Effector memory CD4-positive, alpha-beta T cell (primary cell): ENCODE results near the gene POP4.

Experiments used
- DNase-seq, 3 donors: peaks; one replicate each; pipeline ENCODE4 v3.0.0-alpha.2; 2020
- H3K27ac ChIP-seq: 2 replicates; pipeline ENCODE4 v1.7.0; 2013; ENCODE audit warnings: mild to moderate bottlenecking, low read length, moderate library complexity; ENCODE audit not compliant: insufficient read depth, poor library complexity, severe bottlenecking
- H3K27me3 ChIP-seq: replicated peaks from 2 replicates; pipeline ENCODE4 v1.7.0; 2013; ENCODE audit warnings: mild to moderate bottlenecking, low read length; ENCODE audit not compliant: insufficient read depth, control insufficient read depth, poor library complexity, severe bottlenecking
- H3K36me3 ChIP-seq: 2 replicates; pipeline ENCODE4 v1.7.0; 2013; ENCODE audit warnings: mild to moderate bottlenecking, low read length, moderate library complexity; ENCODE audit not compliant: control insufficient read depth, insufficient read depth
- H3K4me1 ChIP-seq: 2 replicates; pipeline ENCODE4 v1.7.0; 2013; ENCODE audit warnings: low read length, mild to moderate bottlenecking; ENCODE audit not compliant: control insufficient read depth, insufficient read depth, poor library complexity, severe bottlenecking
- H3K4me3 ChIP-seq: 2 replicates; pipeline ENCODE4 v1.7.0; 2013; ENCODE audit warnings: low read length, low read depth, mild to moderate bottlenecking; ENCODE audit not compliant: insufficient read depth, poor library complexity, severe bottlenecking
- H3K9me3 ChIP-seq: 2 replicates; pipeline ENCODE4 v1.7.0; 2013; ENCODE audit warnings: mild to moderate bottlenecking, low read length, moderate library complexity; ENCODE audit not compliant: control insufficient read depth

POP4 gene

GRCh38 chr19:29566496-29567054 is 39.5 kb upstream of the POP4 start:
- no peaks in the 10 kb centered on the region for H3K27me3 ChIP-seq
- no peak overlapping the region for H3K4me3 ChIP-seq

GRCh38 chr19:29567366-29567915 is 38.6 kb upstream of the POP4 start:
- DNase-seq, result no peak
- no peaks in the 10 kb centered on the region for H3K27me3 ChIP-seq

More at GRCh38 chr19:29566496-29567054, 39.5 kb upstream of the POP4 start:
- H3K4me1 ChIP-seq, result no peaks in the 10 kb centered on the region
- DNase-seq, result no peak
- no peak overlapping the region for H3K27ac ChIP-seq
- H3K36me3 ChIP-seq, result no peaks in the 10 kb centered on the region
- no peaks in the 10 kb centered on the region for H3K9me3 ChIP-seq

GRCh38 chr19:29568036-29569025 is 37.8 kb upstream of the POP4 start:
- Histone ChIP-seq H3K36me3 (no peaks in the 10 kb centered on the region), H3K27me3 (no peaks in the 10 kb centered on the region)

More at GRCh38 chr19:29567366-29567915, 38.6 kb upstream of the POP4 start:
- H3K4me3 ChIP-seq, result no peak overlapping the region
- no peaks in the 10 kb centered on the region for H3K36me3 ChIP-seq
- no peak overlapping the region for H3K27ac ChIP-seq
- H3K9me3 ChIP-seq, result no peaks in the 10 kb centered on the region
- no peaks in the 10 kb centered on the region for H3K4me1 ChIP-seq

GRCh38 chr19:29569038-29569911 is 36.8 kb upstream of the POP4 start:
- Histone ChIP-seq H3K9me3 (no peaks in the 10 kb centered on the region), H3K4me3 (no peak overlapping the region), H3K27ac (no peak overlapping the region), H3K36me3 (no peaks in the 10 kb centered on the region), H3K27me3 (no peaks in the 10 kb centered on the region), H3K4me1 (no peaks in the 10 kb centered on the region)
- no peak for DNase-seq

More at GRCh38 chr19:29568036-29569025, 37.8 kb upstream of the POP4 start:
- H3K4me1 ChIP-seq, result no peaks in the 10 kb centered on the region
- H3K9me3 ChIP-seq, result no peaks in the 10 kb centered on the region
- no peak for DNase-seq
- no peak overlapping the region for H3K27ac ChIP-seq
- no peak overlapping the region for H3K4me3 ChIP-seq

GRCh38 chr19:29571181-29571580 is 34.9 kb upstream of the POP4 start:
- H3K36me3 ChIP-seq, result no peaks in the 10 kb centered on the region
- no peak overlapping the region for H3K4me3 ChIP-seq
- no peaks in the 10 kb centered on the region for H3K4me1 ChIP-seq
- no peak for DNase-seq
- H3K9me3 ChIP-seq, result no peaks in the 10 kb centered on the region
- H3K27me3 ChIP-seq, result peaks cover 5% of the 10 kb centered on the region
- H3K27ac ChIP-seq, result no peak overlapping the region

- H3K4me1 ChIP-seq, result no peaks in the 10 kb centered on the region
- H3K4me3 ChIP-seq, result no peak overlapping the region
- DNase-seq, result no peak
- peaks cover 8% of the 10 kb centered on the region for H3K27me3 ChIP-seq
- H3K27ac ChIP-seq, result no peak overlapping the region
- no peaks in the 10 kb centered on the region for H3K36me3 ChIP-seq
- no peaks in the 10 kb centered on the region for H3K9me3 ChIP-seq
These were observed 32.6 kb upstream of the POP4 start for GRCh38 chr19:29573486-29573885.

- no peak for DNase-seq
- Histone ChIP-seq H3K9me3 (no peaks in the 10 kb centered on the region), H3K4me1 (no peaks in the 10 kb centered on the region), H3K27me3 (peaks cover 8% of the 10 kb centered on the region), H3K27ac (no peak overlapping the region), H3K4me3 (no peak overlapping the region), H3K36me3 (no peaks in the 10 kb centered on the region)
These were observed 31.6 kb upstream of the POP4 start for GRCh38 chr19:29574510-29574909.

GRCh38 chr19:29576046-29576606 is 30.0 kb upstream of the POP4 start:
- Histone ChIP-seq H3K9me3 (no peaks in the 10 kb centered on the region), H3K27ac (no peak overlapping the region), H3K36me3 (no peaks in the 10 kb centered on the region), H3K27me3 (peaks cover 8% of the 10 kb centered on the region), H3K4me3 (no peak overlapping the region), H3K4me1 (no peaks in the 10 kb centered on the region)
- no peak for DNase-seq
